WTC11 (cell line): ENCODE results near the gene TMEM229B. TPM values are rescaled to one million over a fixed set of nuclear protein-coding genes. Genes with fewer than 3 reads are reported as not detected.

Source experiments
- ATAC-seq: fragments of 200-7000 bp; cut with Tn5 transposase; 2 replicates; pipeline ENCODE4 v1.10.0; 2021; ENCODE audit warnings: mild to moderate bottlenecking, moderate library complexity
- CTCF ChIA-PET: fragments of 300-600 bp; sonication (Branson Sonifier 250); formaldehyde crosslinking; loops from one replicate; lab custom pipeline; 2021; ENCODE audit warnings: antibody characterized with exemption; lab: Charles Lee
- POLR2A ChIA-PET: fragments of 350-600 bp; sonication (Branson Sonifier 250); formaldehyde crosslinking; loops from one replicate; lab custom pipeline; 2021; ENCODE audit warnings: antibody characterized with exemption; lab: Charles Lee
- DNase-seq: peaks from one replicate; pipeline ENCODE4 v3.0.0; 2021; ENCODE audit warnings: low spot score
- H3K27ac Mint-ChIP-seq: 2 replicates; pipeline ENCODE4 v1.8.0; 2021; ENCODE audit warnings: mixed read lengths
- H3K27me3 Mint-ChIP-seq: 2 replicates; pipeline ENCODE4 v1.8.0; 2021; ENCODE audit warnings: low read depth, mild to moderate bottlenecking, moderate library complexity, mixed read lengths
- H3K36me3 Mint-ChIP-seq: 2 replicates; pipeline ENCODE4 v1.8.0; 2021; ENCODE audit warnings: mixed read lengths
- H3K4me1 Mint-ChIP-seq: 2 replicates; pipeline ENCODE4 v1.8.0; 2022; ENCODE audit warnings: mixed read lengths
- H3K4me3 Mint-ChIP-seq: 2 replicates; pipeline ENCODE4 v1.8.0; 2021; ENCODE audit warnings: mild to moderate bottlenecking, moderate library complexity, mixed read lengths
- H3K9me3 Mint-ChIP-seq: 2 replicates; pipeline ENCODE4 v1.8.0; 2021; ENCODE audit warnings: mixed read lengths
- CBFB ChIP-seq: sonication (generic); formaldehyde crosslinking; IDR thresholded peaks from 2 replicates; pipeline ENCODE4 v1.8.1; 2022; ENCODE audit warnings: mild to moderate bottlenecking, low read depth, missing genetic modification reagents
- GABPB1 ChIP-seq: sonication (generic); formaldehyde crosslinking; IDR thresholded peaks from 2 replicates; pipeline ENCODE4 v1.8.1; 2023; ENCODE audit warnings: mild to moderate bottlenecking, missing genetic modification reagents
- IRF2 ChIP-seq: sonication (generic); formaldehyde crosslinking; IDR thresholded peaks from 2 replicates; pipeline ENCODE4 v1.8.0; 2022; ENCODE audit warnings: low read depth, missing genetic modification reagents, borderline replicate concordance
- JAZF1 ChIP-seq: fragments of 250-450 bp; sonication (Bioruptor Pico); IDR thresholded peaks from 2 replicates; pipeline ENCODE4 v1.9.0; 2021; ENCODE audit warnings: moderate library complexity, mild to moderate bottlenecking, inconsistent platforms
- MXD4 ChIP-seq: fragments of 250-450 bp; sonication (Bioruptor Pico); IDR thresholded peaks from 2 replicates; pipeline ENCODE4 v1.8.0; 2021; ENCODE audit warnings: mild to moderate bottlenecking, moderate library complexity, borderline replicate concordance
- NR3C1 ChIP-seq: sonication (generic); formaldehyde crosslinking; conservative IDR thresholded peaks from 2 replicates; pipeline ENCODE4 v1.8.1; 2023; ENCODE audit warnings: low read depth, mild to moderate bottlenecking, missing genetic modification reagents
- PRDM15 ChIP-seq: sonication (generic); formaldehyde crosslinking; IDR thresholded peaks from 2 replicates; pipeline ENCODE4 v1.8.0; 2022; ENCODE audit warnings: missing genetic modification reagents
- RELA ChIP-seq: sonication (generic); formaldehyde crosslinking; IDR thresholded peaks from 2 replicates; pipeline ENCODE4 v1.8.1; 2022; ENCODE audit warnings: missing genetic modification reagents, mild to moderate bottlenecking, borderline replicate concordance
- TEAD1 ChIP-seq: sonication (generic); formaldehyde crosslinking; IDR thresholded peaks from 2 replicates; pipeline ENCODE4 v1.8.0; 2022; ENCODE audit warnings: mild to moderate bottlenecking, missing genetic modification reagents
- TP53 ChIP-seq: sonication (generic); formaldehyde crosslinking; IDR thresholded peaks from 2 replicates; pipeline ENCODE4 v1.8.1; 2023; ENCODE audit warnings: mild to moderate bottlenecking, missing genetic modification reagents
- USF1 ChIP-seq: sonication (generic); formaldehyde crosslinking; IDR thresholded peaks from 2 replicates; pipeline ENCODE4 v1.8.0; 2022; ENCODE audit warnings: mild to moderate bottlenecking, missing genetic modification reagents
- total RNA-seq: library from RNA; stranded (reverse); gene quantifications from 3 replicates; pipeline ENCODE4 v1.2.3, GENCODE V29; 2021
- TF ChIP-seq, protein P1 (sequence below): fragments of 200-600 bp; IDR thresholded peaks from 2 replicates; pipeline ENCODE4 v1.8.0; 2022; ENCODE audit warnings: antibody characterized with exemption
- TF ChIP-seq, protein P2 (sequence below): fragments of 250-450 bp; sonication (Bioruptor Pico); IDR thresholded peaks from 2 replicates; pipeline ENCODE4 v1.8.0; 2021; ENCODE audit warnings: mild to moderate bottlenecking
- TF ChIP-seq, protein P3 (sequence below): fragments of 250-450 bp; sonication (Bioruptor Pico); IDR thresholded peaks from 2 replicates; pipeline ENCODE4 v1.9.0; 2021; ENCODE audit warnings: mild to moderate bottlenecking
- TF ChIP-seq, protein P4 (sequence below): sonication (generic); formaldehyde crosslinking; IDR thresholded peaks from 2 replicates; pipeline ENCODE4 v1.8.0; 2023; ENCODE audit warnings: missing genetic modification reagents, mild to moderate bottlenecking, borderline replicate concordance
- TF ChIP-seq, protein P5 (sequence below): sonication (generic); formaldehyde crosslinking; IDR thresholded peaks from 2 replicates; pipeline ENCODE4 v1.8.0; 2023; ENCODE audit warnings: mild to moderate bottlenecking, missing genetic modification reagents

The TMEM229B gene
- total RNA-seq, 1 experiment from 2014 or later = 0.90 TPM

DNA sequence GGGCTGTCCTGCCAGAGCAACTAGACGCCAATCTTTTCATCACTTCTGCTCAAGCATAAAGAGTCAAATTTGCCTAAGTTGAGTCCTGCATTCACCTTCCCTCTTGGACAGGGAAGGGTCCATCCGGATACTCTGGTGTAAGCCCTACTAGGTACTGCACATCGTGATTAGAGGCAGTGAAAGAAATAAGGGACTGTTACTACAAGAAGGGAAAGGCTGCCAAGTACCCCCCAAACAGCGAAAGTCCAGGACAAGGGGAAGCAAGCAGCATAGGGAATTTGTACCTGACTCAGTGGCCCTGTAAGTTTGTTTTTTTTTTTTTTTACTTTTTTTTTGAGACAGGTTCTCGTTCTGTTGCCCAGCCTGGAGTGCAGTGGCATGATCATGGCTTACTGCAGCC, 30.9 kb upstream of the TMEM229B start:
- TF ChIP-seq TEAD1 (CRISPR knock-in tag) (no peak), IRF2 (no peak), RELA (CRISPR knock-in tag) (no peak), TP53 (CRISPR knock-in tag) (no peak), MXD4 (no peak), GABPB1 (no peak), NR3C1 (CRISPR knock-in tag) (no peak), USF1 (CRISPR knock-in tag) (no peak), PRDM15 (CRISPR knock-in tag) (no peak)
- TF ChIP-seq, protein P1, sequence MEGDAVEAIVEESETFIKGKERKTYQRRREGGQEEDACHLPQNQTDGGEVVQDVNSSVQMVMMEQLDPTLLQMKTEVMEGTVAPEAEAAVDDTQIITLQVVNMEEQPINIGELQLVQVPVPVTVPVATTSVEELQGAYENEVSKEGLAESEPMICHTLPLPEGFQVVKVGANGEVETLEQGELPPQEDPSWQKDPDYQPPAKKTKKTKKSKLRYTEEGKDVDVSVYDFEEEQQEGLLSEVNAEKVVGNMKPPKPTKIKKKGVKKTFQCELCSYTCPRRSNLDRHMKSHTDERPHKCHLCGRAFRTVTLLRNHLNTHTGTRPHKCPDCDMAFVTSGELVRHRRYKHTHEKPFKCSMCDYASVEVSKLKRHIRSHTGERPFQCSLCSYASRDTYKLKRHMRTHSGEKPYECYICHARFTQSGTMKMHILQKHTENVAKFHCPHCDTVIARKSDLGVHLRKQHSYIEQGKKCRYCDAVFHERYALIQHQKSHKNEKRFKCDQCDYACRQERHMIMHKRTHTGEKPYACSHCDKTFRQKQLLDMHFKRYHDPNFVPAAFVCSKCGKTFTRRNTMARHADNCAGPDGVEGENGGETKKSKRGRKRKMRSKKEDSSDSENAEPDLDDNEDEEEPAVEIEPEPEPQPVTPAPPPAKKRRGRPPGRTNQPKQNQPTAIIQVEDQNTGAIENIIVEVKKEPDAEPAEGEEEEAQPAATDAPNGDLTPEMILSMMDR = no peak
- TF ChIP-seq, protein P2, sequence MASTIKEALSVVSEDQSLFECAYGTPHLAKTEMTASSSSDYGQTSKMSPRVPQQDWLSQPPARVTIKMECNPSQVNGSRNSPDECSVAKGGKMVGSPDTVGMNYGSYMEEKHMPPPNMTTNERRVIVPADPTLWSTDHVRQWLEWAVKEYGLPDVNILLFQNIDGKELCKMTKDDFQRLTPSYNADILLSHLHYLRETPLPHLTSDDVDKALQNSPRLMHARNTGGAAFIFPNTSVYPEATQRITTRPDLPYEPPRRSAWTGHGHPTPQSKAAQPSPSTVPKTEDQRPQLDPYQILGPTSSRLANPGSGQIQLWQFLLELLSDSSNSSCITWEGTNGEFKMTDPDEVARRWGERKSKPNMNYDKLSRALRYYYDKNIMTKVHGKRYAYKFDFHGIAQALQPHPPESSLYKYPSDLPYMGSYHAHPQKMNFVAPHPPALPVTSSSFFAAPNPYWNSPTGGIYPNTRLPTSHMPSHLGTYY (CRISPR knock-in tag) = no peak
- TF ChIP-seq, protein P3, sequence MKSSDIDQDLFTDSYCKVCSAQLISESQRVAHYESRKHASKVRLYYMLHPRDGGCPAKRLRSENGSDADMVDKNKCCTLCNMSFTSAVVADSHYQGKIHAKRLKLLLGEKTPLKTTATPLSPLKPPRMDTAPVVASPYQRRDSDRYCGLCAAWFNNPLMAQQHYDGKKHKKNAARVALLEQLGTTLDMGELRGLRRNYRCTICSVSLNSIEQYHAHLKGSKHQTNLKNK (CRISPR knock-in tag) = no peak
- POLR2A ChIA-PET = no interaction called here
- Mint-ChIP-seq H3K27me3 (peaks cover 50% of the 10 kb centered on the region), H3K9me3 (no peaks in the 10 kb centered on the region), H3K4me1 (peaks cover 11% of the 10 kb centered on the region; the same call in 1 of the 2 replicates), H3K4me3 (no peak overlapping the region), H3K36me3 (no peaks in the 10 kb centered on the region), H3K27ac (no peak overlapping the region)
- ATAC-seq (no peak), DNase-seq (no peak)
- CTCF ChIA-PET = no interaction called here

DNA sequence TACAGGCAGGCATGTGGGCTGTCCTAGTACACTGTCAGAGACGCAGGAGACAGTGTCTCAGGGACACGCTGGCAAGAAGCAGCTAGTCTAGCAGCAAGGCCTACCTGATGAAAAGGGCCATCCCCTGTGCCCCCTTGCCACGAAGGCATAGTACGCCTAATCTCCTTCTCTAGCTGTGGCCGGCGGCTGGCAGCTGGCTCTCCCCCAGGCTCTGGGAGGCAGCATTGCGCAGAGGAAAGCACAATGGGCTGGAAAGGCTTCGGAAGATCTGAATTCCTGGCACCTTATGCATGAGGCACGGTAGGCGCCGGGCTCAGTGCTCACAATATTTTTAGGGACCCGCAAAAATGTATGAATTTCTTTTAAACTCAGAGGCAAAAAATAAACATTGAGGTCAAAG, 28.6 kb upstream of the TMEM229B start:
- H3K4me1 Mint-ChIP-seq = peaks cover 20% of the 10 kb centered on the region
- no peaks in the 10 kb centered on the region for H3K36me3 Mint-ChIP-seq
- DNase-seq (peak; percentile 54), ATAC-seq (peak; percentile 58)
- H3K27ac Mint-ChIP-seq = no peak overlapping the region
- no peak overlapping the region for H3K4me3 Mint-ChIP-seq
- peaks cover 73% of the 10 kb centered on the region for H3K27me3 Mint-ChIP-seq
- H3K9me3 Mint-ChIP-seq = no peaks in the 10 kb centered on the region
- ChIA-PET CTCF (interaction anchor here (0.6 to 8.5 kb wide), 14 partner anchors 9 to 187 kb away, joined by 3 to 83 read pairs (median 6); partner anchors contain the start of gene PIGH), POLR2A (interaction anchor here (0.6 kb wide), 1 partner anchor 54 kb away, joined by 3 read pairs; no protein-coding TSS in a partner anchor)
- TF ChIP-seq, protein P1 = no peak
- TF ChIP-seq JAZF1 = no peak
- TF ChIP-seq, protein P4, sequence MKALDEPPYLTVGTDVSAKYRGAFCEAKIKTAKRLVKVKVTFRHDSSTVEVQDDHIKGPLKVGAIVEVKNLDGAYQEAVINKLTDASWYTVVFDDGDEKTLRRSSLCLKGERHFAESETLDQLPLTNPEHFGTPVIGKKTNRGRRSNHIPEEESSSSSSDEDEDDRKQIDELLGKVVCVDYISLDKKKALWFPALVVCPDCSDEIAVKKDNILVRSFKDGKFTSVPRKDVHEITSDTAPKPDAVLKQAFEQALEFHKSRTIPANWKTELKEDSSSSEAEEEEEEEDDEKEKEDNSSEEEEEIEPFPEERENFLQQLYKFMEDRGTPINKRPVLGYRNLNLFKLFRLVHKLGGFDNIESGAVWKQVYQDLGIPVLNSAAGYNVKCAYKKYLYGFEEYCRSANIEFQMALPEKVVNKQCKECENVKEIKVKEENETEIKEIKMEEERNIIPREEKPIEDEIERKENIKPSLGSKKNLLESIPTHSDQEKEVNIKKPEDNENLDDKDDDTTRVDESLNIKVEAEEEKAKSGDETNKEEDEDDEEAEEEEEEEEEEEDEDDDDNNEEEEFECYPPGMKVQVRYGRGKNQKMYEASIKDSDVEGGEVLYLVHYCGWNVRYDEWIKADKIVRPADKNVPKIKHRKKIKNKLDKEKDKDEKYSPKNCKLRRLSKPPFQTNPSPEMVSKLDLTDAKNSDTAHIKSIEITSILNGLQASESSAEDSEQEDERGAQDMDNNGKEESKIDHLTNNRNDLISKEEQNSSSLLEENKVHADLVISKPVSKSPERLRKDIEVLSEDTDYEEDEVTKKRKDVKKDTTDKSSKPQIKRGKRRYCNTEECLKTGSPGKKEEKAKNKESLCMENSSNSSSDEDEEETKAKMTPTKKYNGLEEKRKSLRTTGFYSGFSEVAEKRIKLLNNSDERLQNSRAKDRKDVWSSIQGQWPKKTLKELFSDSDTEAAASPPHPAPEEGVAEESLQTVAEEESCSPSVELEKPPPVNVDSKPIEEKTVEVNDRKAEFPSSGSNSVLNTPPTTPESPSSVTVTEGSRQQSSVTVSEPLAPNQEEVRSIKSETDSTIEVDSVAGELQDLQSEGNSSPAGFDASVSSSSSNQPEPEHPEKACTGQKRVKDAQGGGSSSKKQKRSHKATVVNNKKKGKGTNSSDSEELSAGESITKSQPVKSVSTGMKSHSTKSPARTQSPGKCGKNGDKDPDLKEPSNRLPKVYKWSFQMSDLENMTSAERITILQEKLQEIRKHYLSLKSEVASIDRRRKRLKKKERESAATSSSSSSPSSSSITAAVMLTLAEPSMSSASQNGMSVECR (CRISPR knock-in tag) = no peak
- TF ChIP-seq, protein P5, sequence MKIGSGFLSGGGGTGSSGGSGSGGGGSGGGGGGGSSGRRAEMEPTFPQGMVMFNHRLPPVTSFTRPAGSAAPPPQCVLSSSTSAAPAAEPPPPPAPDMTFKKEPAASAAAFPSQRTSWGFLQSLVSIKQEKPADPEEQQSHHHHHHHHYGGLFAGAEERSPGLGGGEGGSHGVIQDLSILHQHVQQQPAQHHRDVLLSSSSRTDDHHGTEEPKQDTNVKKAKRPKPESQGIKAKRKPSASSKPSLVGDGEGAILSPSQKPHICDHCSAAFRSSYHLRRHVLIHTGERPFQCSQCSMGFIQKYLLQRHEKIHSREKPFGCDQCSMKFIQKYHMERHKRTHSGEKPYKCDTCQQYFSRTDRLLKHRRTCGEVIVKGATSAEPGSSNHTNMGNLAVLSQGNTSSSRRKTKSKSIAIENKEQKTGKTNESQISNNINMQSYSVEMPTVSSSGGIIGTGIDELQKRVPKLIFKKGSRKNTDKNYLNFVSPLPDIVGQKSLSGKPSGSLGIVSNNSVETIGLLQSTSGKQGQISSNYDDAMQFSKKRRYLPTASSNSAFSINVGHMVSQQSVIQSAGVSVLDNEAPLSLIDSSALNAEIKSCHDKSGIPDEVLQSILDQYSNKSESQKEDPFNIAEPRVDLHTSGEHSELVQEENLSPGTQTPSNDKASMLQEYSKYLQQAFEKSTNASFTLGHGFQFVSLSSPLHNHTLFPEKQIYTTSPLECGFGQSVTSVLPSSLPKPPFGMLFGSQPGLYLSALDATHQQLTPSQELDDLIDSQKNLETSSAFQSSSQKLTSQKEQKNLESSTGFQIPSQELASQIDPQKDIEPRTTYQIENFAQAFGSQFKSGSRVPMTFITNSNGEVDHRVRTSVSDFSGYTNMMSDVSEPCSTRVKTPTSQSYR (CRISPR knock-in tag) = no peak
- TF ChIP-seq CBFB (CRISPR knock-in tag) = no peak
